Ishikawa (cell line): Measurements from ENCODE around the gene KTI12.

Source experiments
- CEBPB ChIP-seq: IDR thresholded peaks from 2 replicates; pipeline ENCODE4 v1.6.1; 2012
- EGR1 ChIP-seq: IDR thresholded peaks from 2 replicates; pipeline ENCODE4 v1.6.1; 2012
- EP300 ChIP-seq: IDR thresholded peaks from 2 replicates; pipeline ENCODE4 v1.6.1; 2012; ENCODE audit warnings: borderline replicate concordance
- FOXM1 ChIP-seq: IDR thresholded peaks from 2 replicates; pipeline ENCODE4 v1.6.1; 2012; ENCODE audit warnings: low read depth, borderline replicate concordance
- MAX ChIP-seq: IDR thresholded peaks from 2 replicates; pipeline ENCODE4 v1.6.1; 2012
- NFIC ChIP-seq: IDR thresholded peaks from 2 replicates; pipeline ENCODE4 v1.6.1; 2012
- RAD21 ChIP-seq: IDR thresholded peaks from 2 replicates; pipeline ENCODE4 v1.6.1; 2012; ENCODE audit warnings: low read depth
- REST ChIP-seq: IDR thresholded peaks from 2 replicates; pipeline ENCODE4 v1.6.1; 2012; ENCODE audit warnings: low read depth, mild to moderate bottlenecking
- TAF1 ChIP-seq: IDR thresholded peaks from 2 replicates; pipeline ENCODE4 v1.6.1; 2012; ENCODE audit warnings: low read depth, mild to moderate bottlenecking
- TCF12 ChIP-seq: IDR thresholded peaks from 2 replicates; pipeline ENCODE4 v1.6.1; 2012; ENCODE audit warnings: low read depth
- TEAD4 ChIP-seq: IDR thresholded peaks from 2 replicates; pipeline ENCODE4 v1.6.1; 2012
- YY1 ChIP-seq: IDR thresholded peaks from 2 replicates; pipeline ENCODE4 v1.6.1; 2012; ENCODE audit warnings: low read depth
- ZBTB7A ChIP-seq: IDR thresholded peaks from 2 replicates; pipeline ENCODE4 v1.6.1; 2012; ENCODE audit warnings: low read depth

GRCh38 chr1:52072291-52072690, 38.7 kb upstream of the KTI12 start:
- TF ChIP-seq TAF1 (no peak), EP300 (no peak), FOXM1 (no peak), RAD21 (no peak), MAX (no peak), TEAD4 (no peak), EGR1 (no peak), YY1 (no peak), REST (no peak), CEBPB (no peak), NFIC (no peak), ZBTB7A (no peak), TCF12 (no peak)
